GM18909 (cell line): ENCODE data around the gene OTULINL.

Source experiments
- ATAC-seq: cut with Tn5 transposase; IDR thresholded peaks from one replicate; pipeline ENCODE4 v1.9.1; 2021; ENCODE audit warnings: mild to moderate bottlenecking; ENCODE audit not compliant: unreplicated experiment, poor library complexity

The OTULINL gene

GRCh38 chr5:14660833-14661232 lies 79.2 kb downstream of the OTULINL start:
- no peak for ATAC-seq
